H9 (cell line): ENCODE results near the gene PAM. TPM values are rescaled to one million over a fixed set of nuclear protein-coding genes. Genes with fewer than 3 reads are reported as not detected.

ENCODE experiments used
- DNase-seq: peaks from one replicate; pipeline ENCODE4 v3.0.0-alpha.2; 2017
- H2AFZ ChIP-seq: one replicate; pipeline ENCODE4 v1.6.1; 2013; ENCODE audit warnings: mild to moderate bottlenecking, low read length, control low read depth, moderate library complexity
- H2AK5ac ChIP-seq: 2 replicates; pipeline ENCODE4 v1.6.1; 2013; ENCODE audit warnings: low read length, control low read depth, mixed read lengths; ENCODE audit not compliant: insufficient read length
- H2BK120ac ChIP-seq: one replicate; pipeline ENCODE4 v1.6.1; 2013; ENCODE audit warnings: low read depth, mild to moderate bottlenecking, low read length, control low read depth, inconsistent platforms; ENCODE audit not compliant: poor library complexity, severe bottlenecking
- H2BK12ac ChIP-seq: 2 replicates; pipeline ENCODE4 v1.6.1; 2013; ENCODE audit warnings: low read length, control low read depth, mixed read lengths, low read depth; ENCODE audit not compliant: insufficient read length
- H2BK15ac ChIP-seq: 2 replicates; pipeline ENCODE4 v1.6.1; 2013; ENCODE audit warnings: low read depth, low read length, control low read depth
- H2BK20ac ChIP-seq: one replicate; pipeline ENCODE4 v1.6.1; 2013; ENCODE audit warnings: low read depth, mild to moderate bottlenecking, low read length, control low read depth, inconsistent platforms; ENCODE audit not compliant: poor library complexity, severe bottlenecking
- H2BK5ac ChIP-seq: 2 replicates; pipeline ENCODE4 v1.6.1; 2013; ENCODE audit warnings: low read length, control low read depth, mixed read lengths; ENCODE audit not compliant: insufficient read length
- H3K14ac ChIP-seq: 2 replicates; pipeline ENCODE4 v1.6.1; 2013; ENCODE audit warnings: low read length, control low read depth; ENCODE audit not compliant: insufficient read depth
- H3K18ac ChIP-seq: 2 replicates; pipeline ENCODE4 v1.6.1; 2013; ENCODE audit warnings: low read depth, mild to moderate bottlenecking, mixed read lengths, low read length, control low read depth; ENCODE audit not compliant: insufficient read length
- H3K23ac ChIP-seq: 2 replicates; pipeline ENCODE4 v1.6.1; 2013; ENCODE audit warnings: low read length, control low read depth, mixed read lengths, low read depth; ENCODE audit not compliant: insufficient read length
- H3K23me2 ChIP-seq: 2 replicates; pipeline ENCODE4 v1.6.1; 2013; ENCODE audit warnings: low read depth, mild to moderate bottlenecking, mixed read lengths, low read length, control low read depth; ENCODE audit not compliant: insufficient read length, poor library complexity, severe bottlenecking
- H3K27ac ChIP-seq: 2 replicates; pipeline ENCODE4 v1.5.1; 2013; ENCODE audit warnings: low read length, control low read depth, mixed read lengths, low read depth; ENCODE audit not compliant: insufficient read length
- H3K27me3 ChIP-seq: 2 replicates; pipeline ENCODE4 v1.6.1; 2013; ENCODE audit warnings: low read length, control low read depth, inconsistent platforms; ENCODE audit not compliant: insufficient read depth
- H3K4ac ChIP-seq: 2 replicates; pipeline ENCODE4 v1.6.1; 2013; ENCODE audit warnings: low read depth, mild to moderate bottlenecking, control low read depth, inconsistent platforms, low read length, moderate library complexity
- H3K4me1 ChIP-seq: 2 replicates; pipeline ENCODE4 v1.6.1; 2013; ENCODE audit warnings: low read length, control low read depth, inconsistent platforms; ENCODE audit not compliant: insufficient read depth
- H3K4me2 ChIP-seq: 2 replicates; pipeline ENCODE4 v1.6.1; 2013; ENCODE audit warnings: low read length, control low read depth, mixed read lengths; ENCODE audit not compliant: insufficient read length, insufficient read depth
- H3K56ac ChIP-seq: 2 replicates; pipeline ENCODE4 v1.6.1; 2013; ENCODE audit warnings: low read depth, mild to moderate bottlenecking, mixed read lengths, low read length, control low read depth; ENCODE audit not compliant: insufficient read length
- H3K79me1 ChIP-seq: 2 replicates; pipeline ENCODE4 v1.6.1; 2013; ENCODE audit warnings: low read depth, mild to moderate bottlenecking, moderate library complexity, low read length, control low read depth, inconsistent platforms; ENCODE audit not compliant: insufficient read depth, poor library complexity, severe bottlenecking
- H3K79me2 ChIP-seq: 2 replicates; pipeline ENCODE4 v1.6.1; 2013; ENCODE audit warnings: low read length, control low read depth, inconsistent platforms; ENCODE audit not compliant: insufficient read depth
- H3K9ac ChIP-seq: 2 replicates; pipeline ENCODE4 v1.6.1; 2013; ENCODE audit warnings: low read length, control low read depth, mixed read lengths; ENCODE audit not compliant: insufficient read length; ENCODE audit errors: extremely low read depth
- H3K9me3 ChIP-seq: one replicate; pipeline ENCODE4 v1.6.1; 2013; ENCODE audit warnings: low read depth, low read length, inconsistent platforms; ENCODE audit not compliant: control insufficient read depth
- H3T11ph ChIP-seq: one replicate; pipeline ENCODE4 v1.6.1; 2013; ENCODE audit warnings: mild to moderate bottlenecking, low read length, control low read depth, inconsistent platforms
- H4K20me1 ChIP-seq: one replicate; pipeline ENCODE4 v1.6.1; 2013; ENCODE audit not compliant: control insufficient read depth, insufficient read length, insufficient read depth
- H4K5ac ChIP-seq: 2 replicates; pipeline ENCODE4 v1.6.1; 2013; ENCODE audit warnings: low read depth, mild to moderate bottlenecking, mixed read lengths, low read length, control low read depth; ENCODE audit not compliant: insufficient read length
- H4K8ac ChIP-seq: replicated peaks from 2 replicates; pipeline ENCODE4 v1.6.1; 2013; ENCODE audit warnings: low read length, control low read depth, mixed read lengths, low read depth; ENCODE audit not compliant: insufficient read length
- H4K91ac ChIP-seq: 2 replicates; pipeline ENCODE4 v1.6.1; 2013; ENCODE audit warnings: low read depth, mild to moderate bottlenecking, moderate library complexity, mixed read lengths, low read length, control low read depth; ENCODE audit not compliant: insufficient read length
- H3K27ac Mint-ChIP-seq, 3 experiments: 2 replicates in 2 of 3; 3 replicates in 1 of 3; pipeline ENCODE4 v1.8.0; 2020 to 2021; ENCODE audit warnings: mixed read lengths in 3 of 3, mild to moderate bottlenecking in 1 of 3, moderate library complexity in 1 of 3
- H3K27me3 Mint-ChIP-seq: 2 replicates; pipeline ENCODE4 v1.8.0; 2021; ENCODE audit warnings: low read depth, mild to moderate bottlenecking, moderate library complexity, mixed read lengths
- H3K36me3 Mint-ChIP-seq, 3 experiments: 2 replicates in 2 of 3; 3 replicates in 1 of 3; pipeline ENCODE4 v1.8.0; 2020 to 2021; ENCODE audit warnings: low read depth in 3 of 3, mixed read lengths in 3 of 3; ENCODE audit not compliant: insufficient read depth in 1 of 3
- H3K4me1 Mint-ChIP-seq, 2 experiments: 2 replicates each; pipeline ENCODE4 v1.8.0; 2020; ENCODE audit warnings: mixed read lengths in 2 of 2
- H3K4me3 Mint-ChIP-seq, 2 experiments: 2 replicates in 1 of 2; 3 replicates in 1 of 2; pipeline ENCODE4 v1.8.0; 2020 to 2021; ENCODE audit warnings: mild to moderate bottlenecking in 2 of 2, mixed read lengths in 2 of 2, moderate library complexity in 1 of 2
- H3K9me3 Mint-ChIP-seq, 2 experiments: 2 replicates in 1 of 2; 3 replicates in 1 of 2; pipeline ENCODE4 v1.8.0; 2020; ENCODE audit warnings: mild to moderate bottlenecking in 2 of 2, mixed read lengths in 2 of 2, moderate library complexity in 1 of 2
- CTCF ChIP-seq: fragments of 200-600 bp; sonication (generic); conservative IDR thresholded peaks from 3 replicates; pipeline ENCODE4 v1.8.0; 2021; ENCODE audit warnings: antibody characterized with exemption, mild to moderate bottlenecking
- total RNA-seq: library from RNA; stranded (reverse); gene quantifications from 2 replicates; pipeline ENCODE4 v1.2.1, GENCODE V29; 2021

PAM gene
- total RNA-seq, 1 experiment from 2014 or later, result 31.5 TPM

DNA sequence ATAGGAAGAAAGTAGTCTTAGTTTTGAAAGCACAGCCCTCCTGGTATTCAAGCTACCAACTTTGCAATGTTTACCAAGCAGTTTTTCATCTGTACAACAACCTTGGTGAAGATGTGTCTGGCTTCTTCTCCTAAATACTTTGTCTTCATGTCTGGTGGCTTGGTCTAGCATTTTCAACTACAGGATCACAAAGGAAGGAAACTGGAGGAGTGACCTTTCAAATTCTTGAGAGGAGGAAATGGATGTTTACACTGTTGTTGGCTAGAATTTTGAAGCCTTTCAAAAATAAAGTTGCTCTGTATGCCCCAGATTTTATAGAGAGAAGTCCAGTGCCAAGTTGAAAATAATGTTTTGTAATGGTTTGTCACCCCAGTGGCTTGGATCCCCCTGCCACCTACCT lies 16.3 kb downstream of the PAM start:
- no peak overlapping the region for H3K4ac ChIP-seq
- no peak overlapping the region for H3K9ac ChIP-seq
- peaks cover 3% of the 10 kb centered on the region; the same call in 1 of the 2 replicates for H3K4me1 ChIP-seq
- no peaks in the 10 kb centered on the region for H3K27me3 ChIP-seq
- no peak overlapping the region for H2BK20ac ChIP-seq
- no peak overlapping the region for H2BK5ac ChIP-seq
- no peak overlapping the region for H2BK120ac ChIP-seq
- H3K9me3 Mint-ChIP-seq, result peaks cover 0 to 3% of the 10 kb centered on the region in 2 experiments; a peak in 1 of 5 replicates
- DNase-seq, result no peak
- no peaks in the 10 kb centered on the region for H3K27me3 Mint-ChIP-seq
- no peaks in the 10 kb centered on the region; the same call in 1 of the 2 replicates for H3K79me2 ChIP-seq
- H2AK5ac ChIP-seq, result no peak overlapping the region
- H3K14ac ChIP-seq, result no peak overlapping the region
- no peaks in the 10 kb centered on the region for H4K20me1 ChIP-seq
- no peak overlapping the region for H4K8ac ChIP-seq
- peaks cover 0 to 11% (median 3%) of the 10 kb centered on the region in 3 experiments; a peak in 4 of 7 replicates for H3K36me3 Mint-ChIP-seq
- no peak overlapping the region for H3T11ph ChIP-seq
- H2BK15ac ChIP-seq, result no peak overlapping the region
- no peak overlapping the region for H2AFZ ChIP-seq
- H3K27ac Mint-ChIP-seq, result peak overlapping the region in 2 of 3 experiments; percentile 35 to 52; a peak in 3 of 7 replicates
- no peak overlapping the region for H3K18ac ChIP-seq
- H3K56ac ChIP-seq, result no peak overlapping the region
- no peak overlapping the region for H2BK12ac ChIP-seq
- H3K4me3 Mint-ChIP-seq, result no peak overlapping the region
- no peak overlapping the region for H4K91ac ChIP-seq
- H3K79me1 ChIP-seq, result no peaks in the 10 kb centered on the region
- no peak overlapping the region for H4K5ac ChIP-seq
- TF ChIP-seq CTCF, result no peak
- H3K9me3 ChIP-seq, result no peaks in the 10 kb centered on the region
- H3K23me2 ChIP-seq, result no peaks in the 10 kb centered on the region
- no peak overlapping the region for H3K23ac ChIP-seq
- H3K27ac ChIP-seq, result no peak overlapping the region
- H3K4me1 Mint-ChIP-seq, result peaks cover 11 to 20% of the 10 kb centered on the region in 2 experiments
- no peak overlapping the region for H3K4me2 ChIP-seq
